ENCODE data around the gene DEPDC1B.

The DEPDC1B gene

GRCh38 chr5:60719329-60719728 lies 19.4 kb upstream of the DEPDC1B start:
- Histone ChIP-seq H3K9me3 (ENCODE audit: control insufficient read depth, insufficient read depth, low read depth, low read length) (no peaks in the 10 kb centered on the region), H3K4me3 (ENCODE audit: low read depth, low read length) (no peak overlapping the region), H3K27ac (ENCODE audit: extremely low read depth, low read depth, low read length) (no peak overlapping the region), H3K4me1 (ENCODE audit: control insufficient read depth, insufficient read depth, low read length) (no peaks in the 10 kb centered on the region), H3K36me3 (ENCODE audit: control insufficient read depth in 2 of 2, insufficient read depth in 1 of 2, low read length in 2 of 2) (no peaks in the 10 kb centered on the region)
- ChIA-PET POLR2A (no interaction called here), CTCF (no interaction called here)
- no peak for TF ChIP-seq ZNF548 (tag by site-specific recombination; IDR thresholded peaks at IDR 0.05)
- no peak for TF ChIP-seq ZNF292 (tag by site-specific recombination; IDR thresholded peaks at IDR 0.05; ENCODE audit: borderline replicate concordance, low read depth)
- no peak for TF ChIP-seq ZNF155 (tag by site-specific recombination; IDR thresholded peaks at IDR 0.05)

- H3K9me3 ChIP-seq (ENCODE audit: control insufficient read depth, insufficient read depth, low read depth, low read length), result no peaks in the 10 kb centered on the region
- no peak overlapping the region for H3K4me3 ChIP-seq (ENCODE audit: low read depth, low read length)
- no peaks in the 10 kb centered on the region for H3K36me3 ChIP-seq (ENCODE audit: control insufficient read depth in 2 of 2, insufficient read depth in 1 of 2, low read length in 2 of 2)
- CTCF ChIA-PET, result no interaction called here
- POLR2A ChIA-PET, result no interaction called here
- no peak overlapping the region for H3K27ac ChIP-seq (ENCODE audit: extremely low read depth, low read depth, low read length)
- H3K4me1 ChIP-seq (ENCODE audit: control insufficient read depth, insufficient read depth, low read length), result no peaks in the 10 kb centered on the region
- TF ChIP-seq ZNF561 (tag by site-specific recombination; IDR thresholded peaks at IDR 0.05; ENCODE audit: borderline replicate concordance) (no peak), ZNF266 (tag by site-specific recombination; IDR thresholded peaks at IDR 0.05; ENCODE audit: low read depth) (0 out of 2 replicates have a peak, but pooled peaks have one; percentile 53), ZNF510 (tag by site-specific recombination; IDR thresholded peaks at IDR 0.05; ENCODE audit: insufficient replicate concordance) (peak; percentile 80), ZNF529 (tag by site-specific recombination; IDR thresholded peaks at IDR 0.05; ENCODE audit: insufficient replicate concordance) (peak; percentile 78), ZNF146 (tag by site-specific recombination; IDR thresholded peaks at IDR 0.05) (peak; percentile 16; the same call in 1 of the 2 replicates), ZBTB11 (tag by site-specific recombination; conservative IDR thresholded peaks at IDR 0.05; ENCODE audit: low read depth) (peak; percentile 87), KLF7 (tag by site-specific recombination; IDR thresholded peaks at IDR 0.05; ENCODE audit: borderline replicate concordance) (peak; percentile 50; the same call in 1 of the 2 replicates), ZNF433 (tag by site-specific recombination; IDR thresholded peaks at IDR 0.05; ENCODE audit: low read depth) (peak; percentile 75), BCL11B (tag by site-specific recombination; IDR thresholded peaks at IDR 0.05; ENCODE audit: low read depth) (no peak), ZBTB8A (tag by site-specific recombination; IDR thresholded peaks at IDR 0.05) (peak; percentile 81), ZNF354C (tag by site-specific recombination; IDR thresholded peaks at IDR 0.05; ENCODE audit: borderline replicate concordance, low read depth) (0 out of 2 replicates have a peak, but pooled peaks have one; percentile 49), PATZ1 (tag by site-specific recombination; IDR thresholded peaks at IDR 0.05) (no peak), ELK4 (IDR thresholded peaks at IDR 0.05; ENCODE audit: borderline replicate concordance, low read depth, low read length) (no peak), ZNF202 (tag by site-specific recombination; IDR thresholded peaks at IDR 0.05; ENCODE audit: borderline replicate concordance) (0 out of 2 replicates have a peak, but pooled peaks have one; percentile 70), ZNF558 (tag by site-specific recombination; IDR thresholded peaks at IDR 0.05) (peak; percentile 67), CTCF (tag by site-specific recombination; IDR thresholded peaks at IDR 0.05) (no peak), ZFP37 (tag by site-specific recombination; IDR thresholded peaks at IDR 0.05) (no peak), SALL2 (tag by site-specific recombination; IDR thresholded peaks at IDR 0.05; ENCODE audit: borderline replicate concordance) (no peak), ZNF664 (tag by site-specific recombination; IDR thresholded peaks at IDR 0.05) (peak; percentile 55; the same call in 1 of the 2 replicates), ZNF629 (tag by site-specific recombination; IDR thresholded peaks at IDR 0.05) (peak; percentile 41; the same call in 1 of the 2 replicates)
Observed at GRCh38 chr5:60718166-60718892, 18.4 kb upstream of the DEPDC1B start.
